Activated naive CD8-positive, alpha-beta T cell treated with anti-CD3 and anti-CD28 coated beads, Interleukin-2, amount 10 ng/mL, durations not matched to agents 7 days and 5 days (primary cell): ENCODE measurements around the gene SLC35D3. TPM values are rescaled to one million over a fixed set of nuclear protein-coding genes. Genes with fewer than 3 reads are reported as not detected.
"Not testable (repeated sequence)": the region's sequence is repeated elsewhere in the genome, so short reads cannot be mapped to it uniquely, and the experiment has no call there.

Experiments
- ATAC-seq: fragments of 150-1000 bp; cut with Tn5 transposase; one replicate; pipeline ENCODE4 v1.10.0; 2021; ENCODE audit warnings: low read depth, moderate library complexity
- POLR2A ChIA-PET: fragments of 350-600 bp; sonication (Branson Sonifier 250); formaldehyde crosslinking; loops from one replicate; lab custom pipeline; 2021; ENCODE audit warnings: antibody characterized with exemption; lab: Charles Lee
- DNase-seq: peaks from one replicate; pipeline ENCODE4 v3.0.0; 2021
- H3K27ac Mint-ChIP-seq: one replicate; pipeline ENCODE4 v1.8.0; 2022; ENCODE audit warnings: mild to moderate bottlenecking, mixed read lengths
- H3K27me3 Mint-ChIP-seq: one replicate; pipeline ENCODE4 v1.8.0; 2022; ENCODE audit warnings: mild to moderate bottlenecking, moderate library complexity, mixed read lengths
- H3K36me3 Mint-ChIP-seq: one replicate; pipeline ENCODE4 v1.8.0; 2021; ENCODE audit warnings: mild to moderate bottlenecking, mixed read lengths
- H3K4me1 Mint-ChIP-seq: one replicate; pipeline ENCODE4 v1.8.0; 2021; ENCODE audit warnings: mixed read lengths
- H3K4me3 Mint-ChIP-seq: one replicate; pipeline ENCODE4 v1.8.0; 2022; ENCODE audit warnings: mild to moderate bottlenecking, moderate library complexity, mixed read lengths
- H3K9me3 Mint-ChIP-seq: one replicate; pipeline ENCODE4 v1.8.0; 2021; ENCODE audit warnings: mixed read lengths
- total RNA-seq, 2 experiments: library from RNA; stranded (reverse); gene quantifications; one replicate each; pipeline ENCODE4 v1.2.3, GENCODE V29; 2021

The SLC35D3 gene
- total RNA-seq, 2 experiments from 2014 or later: not detected

DNA sequence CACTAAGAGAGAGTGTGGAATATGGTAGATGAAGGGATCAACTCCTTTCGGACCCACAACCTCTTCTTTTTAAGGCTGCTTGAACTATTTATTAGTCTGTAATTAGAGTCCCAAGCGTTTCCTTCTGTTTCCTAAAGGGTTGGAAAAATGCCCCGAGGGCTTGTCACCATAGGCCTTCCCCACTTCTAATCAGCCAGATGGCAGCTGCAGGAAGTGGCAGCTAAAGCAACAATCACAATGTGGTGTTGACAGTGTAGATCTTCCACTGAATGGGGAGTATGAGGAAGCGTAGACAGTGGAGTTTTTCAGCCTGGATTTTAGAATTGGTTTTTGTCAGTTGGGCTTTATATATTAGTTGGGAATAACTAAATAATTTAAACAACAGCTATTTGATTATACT lies 40.6 kb downstream of the SLC35D3 start:
- Mint-ChIP-seq H3K4me3 (no peak overlapping the region), H3K9me3 (no peaks in the 10 kb centered on the region), H3K27me3 (peaks cover 29% of the 10 kb centered on the region), H3K4me1 (peaks cover under 1% of the 10 kb centered on the region), H3K36me3 (no peaks in the 10 kb centered on the region), H3K27ac (no peak overlapping the region)
- ATAC-seq: no peak
- POLR2A ChIA-PET: no interaction called here
- DNase-seq: no peak

DNA sequence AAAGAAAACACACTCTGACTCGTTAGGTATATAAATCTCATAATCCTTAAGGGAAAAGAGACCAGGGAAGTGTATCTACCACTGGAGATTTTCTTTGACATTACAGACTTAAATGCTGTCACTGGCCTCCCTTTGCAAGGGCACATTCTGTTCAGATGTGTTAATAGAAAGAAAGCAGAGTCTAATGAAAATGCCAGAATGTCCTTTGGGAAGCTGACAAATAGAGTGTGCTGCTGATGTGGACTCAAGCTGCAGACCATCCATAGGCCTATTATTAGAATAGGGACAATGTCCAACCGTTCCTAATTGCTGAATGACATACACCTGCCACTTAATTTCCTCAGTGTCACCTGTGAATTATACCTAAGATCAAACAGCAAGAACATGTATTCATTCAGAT lies 41.2 kb downstream of the SLC35D3 start:
- Mint-ChIP-seq H3K4me3 (no peak overlapping the region), H3K9me3 (no peaks in the 10 kb centered on the region), H3K27ac (no peak overlapping the region), H3K4me1 (peaks cover 6% of the 10 kb centered on the region), H3K27me3 (peaks cover 30% of the 10 kb centered on the region), H3K36me3 (no peaks in the 10 kb centered on the region)
- POLR2A ChIA-PET: no interaction called here
- no peak for DNase-seq
- ATAC-seq: no peak

DNA sequence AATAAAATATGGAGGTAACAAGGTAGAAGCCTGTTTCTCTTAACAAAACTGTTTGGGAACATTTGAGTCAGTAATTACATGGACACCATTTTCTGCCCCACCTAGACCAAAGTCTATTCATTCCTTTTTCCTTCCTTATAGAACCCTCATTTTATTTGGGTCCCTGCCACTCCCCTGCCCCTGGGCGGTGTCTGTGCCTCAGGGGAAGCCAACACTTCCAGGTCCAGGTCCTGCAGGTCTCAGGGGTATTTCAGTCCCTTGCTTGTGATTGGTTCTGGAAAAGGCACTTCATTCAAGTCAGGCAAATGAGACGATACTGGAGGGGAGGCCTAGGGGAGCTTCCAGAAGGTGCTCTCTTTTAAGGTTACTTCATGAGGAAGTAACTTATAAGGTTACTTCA lies 42.3 kb downstream of the SLC35D3 start:
- ATAC-seq (no peak), DNase-seq (no peak)
- H3K4me3 Mint-ChIP-seq: no peak overlapping the region
- no peaks in the 10 kb centered on the region for H3K36me3 Mint-ChIP-seq
- no peaks in the 10 kb centered on the region for H3K9me3 Mint-ChIP-seq
- H3K27ac Mint-ChIP-seq: no peak overlapping the region
- POLR2A ChIA-PET: no interaction called here
- peaks cover 6% of the 10 kb centered on the region for H3K4me1 Mint-ChIP-seq
- H3K27me3 Mint-ChIP-seq: peaks cover 29% of the 10 kb centered on the region

DNA sequence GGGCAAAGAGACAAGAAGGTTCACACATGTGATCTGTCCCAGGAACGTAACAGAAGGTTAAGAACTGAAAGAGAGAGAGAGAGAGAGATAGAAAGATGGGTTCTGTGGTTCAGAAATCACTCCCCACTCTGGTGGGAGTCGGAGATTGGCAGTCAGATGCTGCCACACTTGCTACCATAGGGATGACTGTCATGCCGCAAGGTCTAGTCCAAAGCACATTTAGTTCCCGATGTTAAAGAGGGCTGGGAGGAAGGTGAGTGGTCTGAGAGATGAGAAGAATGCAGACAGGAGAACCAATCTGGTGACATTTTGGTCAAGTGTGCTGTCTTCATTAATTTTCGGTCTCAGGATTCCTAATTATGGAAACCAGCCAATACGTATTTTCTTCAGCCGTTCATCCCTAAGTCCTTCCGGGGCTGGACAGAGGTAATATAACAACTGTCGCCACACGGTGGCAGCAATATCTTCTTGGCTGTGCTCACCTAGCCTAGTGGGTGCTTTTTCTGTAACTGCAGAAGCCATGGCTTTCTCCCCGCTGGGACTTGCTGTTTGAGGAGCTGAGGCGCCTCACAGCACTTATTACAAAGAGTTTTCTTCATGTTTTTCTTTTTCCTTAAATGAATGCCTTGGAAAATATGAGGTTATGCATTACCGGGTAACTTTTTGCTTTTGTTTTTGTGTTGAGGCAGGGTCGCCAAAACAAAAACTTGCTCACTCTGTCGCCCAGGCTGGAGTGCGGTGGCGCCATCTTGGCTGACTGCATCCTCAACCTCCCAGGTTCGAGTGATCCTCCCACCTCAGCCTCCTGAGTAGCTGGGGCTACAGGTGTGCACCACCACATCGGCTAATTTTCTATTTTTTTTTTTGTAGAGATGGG lies 46.0 kb downstream of the SLC35D3 start:
- Mint-ChIP-seq H3K27ac (no peak overlapping the region), H3K36me3 (no peaks in the 10 kb centered on the region), H3K9me3 (no peaks in the 10 kb centered on the region), H3K27me3 (peaks cover 33% of the 10 kb centered on the region), H3K4me1 (peaks cover 6% of the 10 kb centered on the region), H3K4me3 (no peak overlapping the region)
- POLR2A ChIA-PET: no interaction called here
- DNase-seq: peak; percentile 54
- peak; percentile 88 for ATAC-seq

DNA sequence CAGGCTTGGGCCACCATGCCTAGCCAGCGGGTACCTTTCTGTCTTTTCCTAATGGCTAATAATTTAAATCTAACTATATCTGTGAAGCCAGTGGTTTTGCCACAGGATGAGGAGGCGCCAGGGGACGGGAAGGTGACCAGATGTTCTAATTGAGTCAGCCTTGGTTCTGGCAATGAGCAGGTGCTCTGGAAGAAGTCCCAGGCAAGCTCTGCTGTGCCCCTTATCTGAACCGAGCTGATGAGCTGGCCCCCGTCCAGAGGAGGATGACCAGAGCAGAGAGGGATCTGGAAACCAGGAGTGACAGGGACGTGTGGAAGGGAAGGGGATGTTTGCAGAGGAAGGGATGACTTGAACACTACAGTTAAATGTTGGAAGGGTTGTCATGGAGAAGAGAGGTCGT lies 46.7 kb downstream of the SLC35D3 start:
- peaks cover 36% of the 10 kb centered on the region for H3K27me3 Mint-ChIP-seq
- DNase-seq (no peak), ATAC-seq (no peak)
- POLR2A ChIA-PET: no interaction called here
- peaks cover 6% of the 10 kb centered on the region for H3K4me1 Mint-ChIP-seq
- no peak overlapping the region for H3K27ac Mint-ChIP-seq
- no peak overlapping the region for H3K4me3 Mint-ChIP-seq
- H3K9me3 Mint-ChIP-seq: no peaks in the 10 kb centered on the region
- H3K36me3 Mint-ChIP-seq: no peaks in the 10 kb centered on the region

DNA sequence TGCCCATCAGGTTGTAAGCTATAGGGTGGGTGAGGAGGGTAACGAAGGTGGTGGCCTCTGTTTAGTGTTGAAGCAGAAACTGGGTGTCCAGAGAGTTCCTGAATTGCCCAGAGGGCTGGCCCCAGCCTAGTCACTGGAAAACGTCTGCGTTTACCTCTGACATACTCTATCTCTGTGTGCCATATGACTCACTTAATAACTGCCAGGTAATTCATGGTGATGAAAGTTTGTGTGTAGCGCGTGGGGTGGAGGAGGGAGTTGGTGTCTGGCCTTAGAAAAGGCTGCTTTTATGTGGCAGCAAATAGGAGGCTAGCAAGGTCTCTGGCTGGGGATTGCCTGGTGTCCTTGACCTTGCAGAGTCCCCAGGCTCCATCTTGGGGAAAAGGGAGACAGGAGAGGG lies 47.3 kb downstream of the SLC35D3 start:
- no peaks in the 10 kb centered on the region for H3K9me3 Mint-ChIP-seq
- no peaks in the 10 kb centered on the region for H3K36me3 Mint-ChIP-seq
- POLR2A ChIA-PET: no interaction called here
- DNase-seq (no peak), ATAC-seq (no peak)
- H3K27me3 Mint-ChIP-seq: peaks cover 36% of the 10 kb centered on the region
- peaks cover 6% of the 10 kb centered on the region for H3K4me1 Mint-ChIP-seq
- H3K4me3 Mint-ChIP-seq: no peak overlapping the region
- H3K27ac Mint-ChIP-seq: no peak overlapping the region

DNA sequence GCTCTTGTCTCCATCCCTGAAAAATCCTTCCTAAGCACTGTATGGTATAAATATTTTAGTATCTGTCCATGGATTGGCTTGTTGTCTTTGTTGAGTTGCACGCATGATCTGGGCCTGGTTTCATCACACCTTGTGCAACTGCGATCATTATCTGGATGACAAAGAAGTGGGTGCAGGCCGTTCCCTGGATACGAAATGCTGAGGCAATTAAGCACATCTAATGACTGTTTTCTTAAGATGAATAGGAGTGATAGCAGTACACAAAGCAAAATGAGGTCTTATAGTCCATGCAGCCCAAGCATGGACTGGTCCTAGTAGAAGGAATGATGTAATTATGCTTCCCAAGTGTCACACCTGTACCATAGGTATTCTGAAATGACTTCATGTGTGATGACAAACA lies 47.8 kb downstream of the SLC35D3 start:
- POLR2A ChIA-PET: no interaction called here
- ATAC-seq (no peak), DNase-seq (no peak)
- no peaks in the 10 kb centered on the region for H3K9me3 Mint-ChIP-seq
- H3K27ac Mint-ChIP-seq: no peak overlapping the region
- peaks cover 36% of the 10 kb centered on the region for H3K27me3 Mint-ChIP-seq
- H3K36me3 Mint-ChIP-seq: no peaks in the 10 kb centered on the region
- H3K4me3 Mint-ChIP-seq: no peak overlapping the region
- H3K4me1 Mint-ChIP-seq: peaks cover 6% of the 10 kb centered on the region

DNA sequence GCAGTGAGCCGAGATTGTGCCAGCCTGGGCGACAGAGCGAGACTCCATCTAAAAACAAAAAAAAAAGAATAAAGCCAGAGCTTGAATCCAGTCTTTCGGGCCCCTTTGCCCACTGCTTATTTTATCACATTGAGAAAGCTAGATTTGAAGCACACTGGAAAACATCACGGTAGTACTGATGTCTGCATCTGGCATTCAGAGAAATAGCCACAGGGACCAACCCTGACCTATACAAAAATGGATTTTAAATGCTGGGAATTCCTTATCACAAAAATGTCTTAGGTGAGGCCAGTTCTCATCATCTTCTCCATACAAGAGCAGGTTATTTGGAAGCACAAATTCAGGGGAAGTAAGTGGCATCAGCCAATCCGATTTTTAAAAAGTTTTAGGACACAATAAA lies 49.5 kb downstream of the SLC35D3 start:
- Mint-ChIP-seq H3K27me3 (peaks cover 33% of the 10 kb centered on the region), H3K36me3 (no peaks in the 10 kb centered on the region), H3K4me1 (peaks cover 6% of the 10 kb centered on the region), H3K9me3 (no peaks in the 10 kb centered on the region), H3K27ac (no peak overlapping the region), H3K4me3 (no peak overlapping the region)
- ATAC-seq (no peak), DNase-seq (no peak)
- POLR2A ChIA-PET: no interaction called here

DNA sequence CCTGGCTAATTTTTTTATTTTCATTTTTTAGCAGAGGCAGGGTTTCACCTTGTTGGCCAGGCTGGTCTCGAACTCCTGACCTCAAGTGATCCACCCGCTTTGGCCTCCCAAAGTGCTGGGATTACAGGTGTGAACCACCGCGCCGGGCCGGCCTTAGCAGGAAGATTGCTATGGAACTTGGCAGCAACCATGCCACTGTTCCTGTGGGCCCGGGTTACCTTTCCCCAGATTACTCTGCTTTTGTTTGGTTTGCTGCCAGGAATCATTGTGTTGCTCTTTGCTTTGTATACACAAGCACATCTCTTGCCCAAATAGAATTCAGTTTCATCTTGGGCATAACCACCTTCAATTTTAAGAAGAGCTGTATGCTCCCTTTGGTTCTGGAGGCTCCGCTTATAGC lies 51.7 kb downstream of the SLC35D3 start:
- H3K36me3 Mint-ChIP-seq, H3K4me1 Mint-ChIP-seq, H3K9me3 Mint-ChIP-seq, DNase-seq, POLR2A ChIA-PET, H3K4me3 Mint-ChIP-seq, H3K27ac Mint-ChIP-seq, ATAC-seq: not testable (repeated sequence)
- H3K27me3 Mint-ChIP-seq: peaks cover 39% of the 10 kb centered on the region

Other genes starting within 250 kb of the SLC35D3 start
- gene MAP3K5, start 129.8 kb upstream of the SLC35D3 start, total RNA-seq: 10 to 100 TPM; 18.3 to 19.8 TPM
- gene PEX7, start 99.7 kb upstream of the SLC35D3 start, total RNA-seq: 1 to 10 TPM; 3.0 to 3.7 TPM
- gene IL20RA, start 122.7 kb downstream of the SLC35D3 start, total RNA-seq: not detected